SU-DHL-6 (cell line): ENCODE data around the gene LETM1.
A peak's percentile ranks its signal among the peaks of the same experiment; 100 is the strongest.

Experiments
- H2AFZ ChIP-seq: fragments of 200-600 bp; sonication (generic); 2 replicates; pipeline ENCODE4 v1.6.1; 2014; ENCODE audit warnings: low read depth, mild to moderate bottlenecking, moderate library complexity, mixed read lengths, antibody characterized with exemption, low read length; ENCODE audit not compliant: severe bottlenecking
- H3F3A ChIP-seq: fragments of 200-600 bp; shearing (Covaris generic); 2 replicates; pipeline ENCODE4 v1.6.0; 2016; ENCODE audit warnings: antibody characterized with exemption, mild to moderate bottlenecking; ENCODE audit not compliant: insufficient read depth
- H3K27ac ChIP-seq: fragments of 200-600 bp; sonication (generic); 2 replicates; pipeline ENCODE4 v1.5.1; 2016; ENCODE audit warnings: low read depth, mild to moderate bottlenecking, low read length, moderate library complexity, mixed read lengths
- H3K27me3 ChIP-seq: fragments of 200-600 bp; sonication (generic), shearing (Covaris generic); 2 replicates; pipeline ENCODE4 v1.6.0; 2014; ENCODE audit warnings: mild to moderate bottlenecking, low read length
- H3K36me3 ChIP-seq: fragments of 200-600 bp; sonication (generic); 2 replicates; pipeline ENCODE4 v1.6.1; 2014; ENCODE audit warnings: mild to moderate bottlenecking, low read length, mixed read lengths
- H3K4me2 ChIP-seq: fragments of 300-600, 200-600 bp; shearing (Covaris generic), sonication (generic); 2 replicates; pipeline ENCODE4 v1.6.0; 2014; ENCODE audit warnings: low read length, low read depth, mild to moderate bottlenecking; ENCODE audit not compliant: poor library complexity, severe bottlenecking
- H3K4me3 ChIP-seq: fragments of 200-600 bp; sonication (generic); 2 replicates; pipeline ENCODE4 v1.5.1; 2014; ENCODE audit warnings: antibody characterized with exemption, low read length, mild to moderate bottlenecking, mixed read lengths; ENCODE audit not compliant: insufficient read depth, poor library complexity, severe bottlenecking
- H3K79me2 ChIP-seq: fragments of 200-600 bp; sonication (generic); 2 replicates; pipeline ENCODE4 v1.6.1; 2014; ENCODE audit warnings: mild to moderate bottlenecking, low read length, moderate library complexity; ENCODE audit not compliant: insufficient read depth
- H3K9ac ChIP-seq: fragments of 200-600 bp; sonication (generic); 2 replicates; pipeline ENCODE4 v1.7.0; 2014; ENCODE audit warnings: mild to moderate bottlenecking, low read length
- H3K9me2 ChIP-seq: fragments of 200-600 bp; sonication (generic); replicated peaks from 2 replicates; pipeline ENCODE4 v1.6.1; 2014; ENCODE audit warnings: low read length; ENCODE audit not compliant: insufficient read depth
- H3K9me3 ChIP-seq: fragments of 200-600 bp; sonication (generic); 2 replicates; pipeline ENCODE4 v1.6.1; 2014; ENCODE audit warnings: low read length, mixed read lengths; ENCODE audit not compliant: insufficient read depth
- H4K20me1 ChIP-seq: fragments of 200-600 bp; sonication (generic); 2 replicates; pipeline ENCODE4 v1.6.1; 2014; ENCODE audit warnings: low read depth, mild to moderate bottlenecking, antibody characterized with exemption, low read length, moderate library complexity, mixed read lengths
- CTCF ChIP-seq: fragments of 200-600 bp; sonication (generic); IDR thresholded peaks from one replicate; pipeline ENCODE4 v1.5.1; 2017; ENCODE audit warnings: antibody characterized with exemption, mild to moderate bottlenecking, low read length, moderate library complexity; ENCODE audit not compliant: insufficient read depth, poor library complexity, severe bottlenecking
- EZH2phosphoT487 ChIP-seq: fragments of 200-600 bp; sonication (generic), shearing (Covaris generic); conservative IDR thresholded peaks from 2 replicates; pipeline ENCODE4 v1.6.1; 2018; ENCODE audit warnings: mild to moderate bottlenecking, antibody characterized with exemption, low read length, moderate library complexity, mixed read lengths

The LETM1 gene

GRCh38 chr4:1899149-1900086, 43.5 kb upstream of the LETM1 start:
- TF ChIP-seq CTCF (peak; percentile 63), EZH2phosphoT487 (no peak)
- Histone ChIP-seq H4K20me1 (peaks cover 45% of the 10 kb centered on the region), H3K4me2 (peak overlapping the region; percentile 25), H3K36me3 (peaks cover 37% of the 10 kb centered on the region), H3K27ac (peak overlapping the region; percentile 59), H3F3A (peaks cover 16% of the 10 kb centered on the region), H3K9ac (no peak overlapping the region), H3K4me3 (no peak overlapping the region), H3K79me2 (peaks cover 96% of the 10 kb centered on the region), H3K9me3 (no peaks in the 10 kb centered on the region), H3K9me2 (no peaks in the 10 kb centered on the region), H2AFZ (no peak overlapping the region), H3K27me3 (no peaks in the 10 kb centered on the region)

DNA sequence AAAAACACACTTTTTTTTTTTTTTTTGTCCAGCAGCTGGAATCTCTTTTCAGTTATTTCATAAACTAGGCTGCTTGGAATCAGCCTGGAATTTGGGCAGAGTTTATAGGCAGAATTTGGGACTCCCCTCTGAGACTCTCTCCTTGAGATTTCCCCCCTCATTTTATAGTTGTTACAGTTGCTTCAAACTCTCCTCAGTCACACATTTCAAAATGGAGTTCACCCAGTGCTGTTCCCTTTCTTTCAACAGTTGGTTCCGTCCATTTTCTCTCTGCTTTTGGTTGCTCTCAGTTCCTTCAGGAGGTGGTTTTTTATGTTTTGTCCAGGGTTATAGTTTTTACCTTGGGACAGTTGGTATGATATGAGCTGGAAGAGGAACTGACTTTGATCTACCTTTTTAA, 42.7 kb upstream of the LETM1 start:
- H3K79me2 ChIP-seq = peaks cover 96% of the 10 kb centered on the region
- H3K4me3 ChIP-seq = no peak overlapping the region
- H4K20me1 ChIP-seq = peaks cover 45% of the 10 kb centered on the region
- no peak overlapping the region for H3K9ac ChIP-seq
- H3K36me3 ChIP-seq = peaks cover 32% of the 10 kb centered on the region
- H3K27ac ChIP-seq = peak overlapping the region; percentile 59
- no peaks in the 10 kb centered on the region for H3K9me3 ChIP-seq
- H3F3A ChIP-seq = peaks cover 16% of the 10 kb centered on the region
- TF ChIP-seq EZH2phosphoT487 (no peak), CTCF (no peak)
- H3K27me3 ChIP-seq = no peaks in the 10 kb centered on the region
- H3K4me2 ChIP-seq = peak overlapping the region; percentile 25
- no peak overlapping the region for H2AFZ ChIP-seq
- no peaks in the 10 kb centered on the region for H3K9me2 ChIP-seq

DNA sequence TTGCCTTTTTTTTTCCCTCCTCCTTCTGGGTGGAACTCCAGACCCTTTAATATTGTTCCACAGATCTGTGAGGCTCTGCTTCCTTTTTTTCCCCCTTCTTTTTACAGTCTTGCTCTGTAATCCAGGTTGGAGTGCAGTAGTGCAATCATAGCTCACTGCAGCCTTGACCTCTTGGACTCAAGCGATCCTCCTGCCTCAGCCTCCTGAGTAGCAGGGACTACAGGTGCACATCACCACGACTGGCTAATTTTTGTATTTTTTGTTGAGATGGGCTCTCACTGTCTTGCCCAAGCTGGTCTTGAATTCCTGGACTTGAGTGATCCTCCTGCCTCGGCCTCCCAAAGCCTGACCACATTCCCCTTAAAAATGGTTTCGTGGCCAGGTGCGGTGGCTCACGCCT, 42.1 kb upstream of the LETM1 start:
- H3F3A ChIP-seq = peaks cover 16% of the 10 kb centered on the region
- no peaks in the 10 kb centered on the region for H3K27me3 ChIP-seq
- H2AFZ ChIP-seq = no peak overlapping the region
- no peak overlapping the region for H3K27ac ChIP-seq
- peaks cover 97% of the 10 kb centered on the region for H3K79me2 ChIP-seq
- no peak overlapping the region for H3K9ac ChIP-seq
- H3K4me2 ChIP-seq = no peak overlapping the region
- no peak overlapping the region for H3K4me3 ChIP-seq
- H4K20me1 ChIP-seq = peaks cover 50% of the 10 kb centered on the region
- TF ChIP-seq EZH2phosphoT487 (no peak), CTCF (no peak)
- H3K9me2 ChIP-seq = no peaks in the 10 kb centered on the region
- peaks cover 32% of the 10 kb centered on the region for H3K36me3 ChIP-seq
- no peaks in the 10 kb centered on the region for H3K9me3 ChIP-seq
